Peyer's patch (tissue), 4 donors: Measurements from ENCODE around the gene METTL2A. TPM values are rescaled to one million over a fixed set of nuclear protein-coding genes. Genes with fewer than 3 reads are reported as not detected.
"Not testable (repeated sequence)": the region's sequence is repeated elsewhere in the genome, so short reads cannot be mapped to it uniquely, and the experiment has no call there.

Experiments
- DNase-seq, 3 donors: peaks; one replicate each; pipeline ENCODE4 v3.0.0-alpha.2; 2017 to 2019
- H3K27ac ChIP-seq, 4 donors: fragments of 200-600 bp; sonication (generic); one replicate each; pipeline ENCODE4 v1.5.1; 2016 to 2019
- H3K27me3 ChIP-seq, 2 donors: fragments of 200-600 bp; sonication (generic); one replicate each; pipeline ENCODE4 v1.5.1; 2019
- H3K36me3 ChIP-seq, 3 donors: fragments of 200-600 bp; sonication (generic); one replicate each; pipeline ENCODE4 v1.5.1; 2016 to 2019
- H3K4me1 ChIP-seq, 4 donors: fragments of 200-600 bp; sonication (generic); one replicate each; pipeline ENCODE4 v1.5.1; 2016 to 2019
- H3K4me3 ChIP-seq, 4 donors: fragments of 200-600 bp; sonication (generic); 1 replicate in 3 of 4; 2 replicates in 1 of 4; pipeline ENCODE4 v1.5.1; 2016 to 2019; ENCODE audit warnings: mild to moderate bottlenecking in 1 of 4
- H3K9me3 ChIP-seq, 4 donors: fragments of 200-600 bp; sonication (generic); one replicate each; pipeline ENCODE4 v1.5.1; 2016 to 2019; ENCODE audit warnings: mild to moderate bottlenecking in 1 of 4
- POLR2A ChIP-seq, 2 donors: fragments of 450-650 bp; IDR thresholded peaks; one replicate each; pipeline ENCODE4 v1.5.1; 2017; ENCODE audit warnings: antibody characterized with exemption in 2 of 2, mild to moderate bottlenecking in 2 of 2, moderate library complexity in 2 of 2
- small RNA-seq, 2 donors: library from RNA; depleted of rRNA; stranded (forward); fragments of <200 nt; gene quantifications; one replicate each; pipeline ENCODE3, GENCODE V24; 2016
- total RNA-seq, 4 donors: library from RNA; depleted of rRNA; stranded (reverse); fragments of >200 nt; gene quantifications; one replicate each; pipeline ENCODE4 v1.1.0, GENCODE V29; 2016
- TF ChIP-seq, protein P1 (sequence below), 6 experiments: fragments of 450-650 bp in 4 of 6; fragments of 200-600 bp in 2 of 6; sonication (generic) in 1 of 6; IDR thresholded peaks; one replicate each; pipeline ENCODE4 v1.5.1; 2017 to 2019; ENCODE audit warnings: antibody characterized with exemption in 6 of 6, mild to moderate bottlenecking in 3 of 6, moderate library complexity in 1 of 6

METTL2A gene
- total RNA-seq, 4 donors from 2014 or later, result 10.0 to 18.2 (median 14.9) TPM

DNA sequence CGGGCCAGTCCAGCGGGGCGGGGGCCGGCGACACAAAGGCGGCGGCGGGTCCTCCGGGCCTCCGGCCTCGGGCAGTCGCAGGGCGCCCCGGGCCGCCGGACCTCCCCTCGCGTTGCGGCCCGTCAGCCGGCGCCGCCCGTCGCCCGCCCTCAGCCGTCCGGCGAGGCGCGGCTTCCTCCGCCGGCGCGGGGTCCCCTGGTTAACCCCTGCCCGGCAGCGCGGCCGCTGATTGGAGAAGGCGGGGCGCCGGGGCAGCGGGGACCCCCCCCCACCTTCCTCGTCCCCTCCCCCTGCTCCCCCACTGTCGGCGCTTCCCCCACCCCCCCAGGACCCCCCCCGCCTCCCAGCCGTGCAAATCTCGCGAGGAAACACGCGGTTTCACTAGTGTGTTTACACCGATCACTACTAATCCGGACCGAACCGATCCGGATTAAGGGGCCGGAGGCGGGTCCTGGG lies 54.8 kb downstream of the METTL2A start, which contains the start of gene TLK2:
TSS of gene TLK2 (plus strand) at position 402 of the 456 bp plus-strand sequence. CDS start 2,301 bp downstream, outside the sequence.
- peak within 1 kb of the TSS; percentile 93 to 98 (median 97) for H3K27ac ChIP-seq

DNA sequence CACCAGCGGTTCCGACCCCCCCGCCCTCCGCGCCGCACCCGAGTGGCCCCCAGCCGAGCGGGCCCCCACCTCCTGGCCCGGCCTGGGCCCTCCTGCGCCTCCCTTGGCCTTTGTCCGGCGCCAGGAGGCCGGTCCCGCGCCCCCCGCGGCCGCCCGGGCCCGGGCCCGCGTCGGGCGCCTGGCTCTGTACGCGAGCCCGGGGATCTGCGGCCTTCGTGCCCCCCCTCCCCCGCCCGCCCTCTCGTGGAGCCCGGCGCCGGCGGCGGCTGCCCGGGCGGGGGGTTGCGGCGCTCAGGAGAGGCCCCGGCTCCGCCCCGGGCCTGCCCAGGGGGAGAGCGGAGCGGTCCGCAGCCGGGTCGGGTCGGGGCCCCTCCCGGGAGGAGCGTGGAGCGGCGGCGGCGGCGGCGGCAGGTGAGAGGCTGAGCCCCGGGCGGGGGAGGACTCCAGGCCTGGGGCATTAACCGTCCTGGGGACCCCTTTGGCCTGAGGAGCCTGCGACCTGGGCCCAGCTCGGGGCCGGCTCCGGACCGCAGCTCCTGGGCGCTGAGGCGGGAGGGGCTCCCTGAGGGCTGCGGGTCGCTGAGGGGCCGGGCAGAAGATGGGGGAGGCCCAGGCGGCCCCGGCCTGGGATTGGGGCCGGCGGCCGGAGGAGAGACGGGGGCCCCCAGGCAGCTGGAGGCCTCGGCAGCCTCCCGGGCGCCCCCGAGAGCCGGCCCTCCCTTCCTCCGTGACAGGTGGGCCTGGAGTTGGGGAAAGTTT lies 55.4 kb downstream of the METTL2A start:
- peaks cover 0 to 33% (median 3%) of the 10 kb centered on the region in 4 donors for H3K4me1 ChIP-seq
- peak in 2 of 3 donors; percentile 57 to 68 for DNase-seq

More for the DNA sequence above, 54.8 kb downstream of the METTL2A start, which contains the start of gene TLK2:
- H3K4me3 ChIP-seq, result peak within 1 kb of the TSS; percentile 82 to 99 (median 92)
- peak in 1 of 2 donors; percentile 58 for TF ChIP-seq POLR2A (IDR thresholded peaks at IDR 0.05)
- TF ChIP-seq, protein P1, sequence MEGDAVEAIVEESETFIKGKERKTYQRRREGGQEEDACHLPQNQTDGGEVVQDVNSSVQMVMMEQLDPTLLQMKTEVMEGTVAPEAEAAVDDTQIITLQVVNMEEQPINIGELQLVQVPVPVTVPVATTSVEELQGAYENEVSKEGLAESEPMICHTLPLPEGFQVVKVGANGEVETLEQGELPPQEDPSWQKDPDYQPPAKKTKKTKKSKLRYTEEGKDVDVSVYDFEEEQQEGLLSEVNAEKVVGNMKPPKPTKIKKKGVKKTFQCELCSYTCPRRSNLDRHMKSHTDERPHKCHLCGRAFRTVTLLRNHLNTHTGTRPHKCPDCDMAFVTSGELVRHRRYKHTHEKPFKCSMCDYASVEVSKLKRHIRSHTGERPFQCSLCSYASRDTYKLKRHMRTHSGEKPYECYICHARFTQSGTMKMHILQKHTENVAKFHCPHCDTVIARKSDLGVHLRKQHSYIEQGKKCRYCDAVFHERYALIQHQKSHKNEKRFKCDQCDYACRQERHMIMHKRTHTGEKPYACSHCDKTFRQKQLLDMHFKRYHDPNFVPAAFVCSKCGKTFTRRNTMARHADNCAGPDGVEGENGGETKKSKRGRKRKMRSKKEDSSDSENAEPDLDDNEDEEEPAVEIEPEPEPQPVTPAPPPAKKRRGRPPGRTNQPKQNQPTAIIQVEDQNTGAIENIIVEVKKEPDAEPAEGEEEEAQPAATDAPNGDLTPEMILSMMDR (IDR thresholded peaks at IDR 0.05), result no peak
- DNase-seq, result peak; percentile 81 to 91 (median 81)
- H3K9me3 ChIP-seq, result no peaks in the 10 kb centered on the region
- no peaks in the 10 kb centered on the region for H3K27me3 ChIP-seq
- H3K36me3 ChIP-seq, result peaks cover 0 to 4% (median 0%) of the 10 kb centered on the region in 3 donors
- H3K4me1 ChIP-seq, result peaks cover 0 to 39% (median 3%) of the 10 kb centered on the region in 4 donors

DNA sequence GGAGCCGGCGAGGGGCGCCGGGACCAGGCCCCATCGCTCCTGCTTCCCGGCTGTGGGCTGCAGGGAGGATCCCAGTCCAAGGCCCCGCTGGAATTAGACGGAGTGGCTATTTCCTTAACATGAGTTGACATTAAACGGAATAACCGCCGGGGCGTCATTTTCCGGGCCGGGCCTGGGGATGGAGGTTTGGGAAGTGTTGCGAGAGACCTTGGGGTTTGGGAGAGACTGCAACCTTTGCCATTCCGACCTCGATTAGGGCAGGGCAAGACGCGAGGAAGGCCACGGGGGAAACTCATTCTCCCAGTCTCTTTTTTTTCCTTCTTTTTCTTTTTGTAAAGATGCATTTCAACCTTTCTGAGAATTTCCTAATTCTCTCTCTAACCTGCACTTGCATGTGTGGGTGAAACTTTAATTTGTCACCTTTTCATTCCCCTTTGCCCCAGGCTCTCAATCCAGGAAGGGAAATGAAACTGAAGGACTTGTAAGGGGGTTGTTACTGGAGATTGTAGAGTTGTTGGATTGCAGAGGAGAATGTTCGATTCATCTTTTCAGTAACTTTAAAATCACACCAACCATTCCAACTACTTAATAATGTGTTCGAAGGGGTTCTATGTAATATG lies 56.1 kb downstream of the METTL2A start:
- H3K4me1 ChIP-seq, result peaks cover 0 to 36% (median 3%) of the 10 kb centered on the region in 4 donors
- peak; percentile 20 to 58 (median 57) for DNase-seq

More for the DNA sequence above, 55.4 kb downstream of the METTL2A start:
- not testable (repeated sequence) for H3K36me3 ChIP-seq, H3K27me3 ChIP-seq, H3K9me3 ChIP-seq
- peak overlapping the region; percentile 82 to 99 (median 92) for H3K4me3 ChIP-seq
- peak overlapping the region; percentile 93 to 98 (median 97) for H3K27ac ChIP-seq
- peak in 1 of 2 donors; percentile 17 for TF ChIP-seq POLR2A (IDR thresholded peaks at IDR 0.05)

DNA sequence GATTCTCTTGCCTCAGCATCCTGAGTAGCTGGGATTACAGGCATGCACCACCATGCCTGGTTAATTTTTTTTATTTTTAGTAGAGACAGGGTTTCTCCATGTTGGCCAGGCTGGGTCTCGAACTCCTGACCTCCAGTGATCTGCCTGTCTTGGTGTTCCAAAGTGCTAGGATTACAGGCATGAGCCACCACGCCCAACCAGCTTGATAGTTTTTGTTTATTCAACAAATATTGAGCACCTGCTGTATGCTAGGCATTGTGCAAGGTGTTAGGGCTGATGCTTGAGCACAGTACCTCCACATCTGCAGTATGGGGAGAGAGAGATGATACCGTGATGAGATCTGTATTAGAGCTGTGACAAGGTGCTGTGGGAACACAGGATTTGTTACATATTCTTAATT lies 58.9 kb downstream of the METTL2A start:
- H3K4me3 ChIP-seq, DNase-seq, H3K9me3 ChIP-seq, H3K27me3 ChIP-seq, H3K27ac ChIP-seq, H3K36me3 ChIP-seq: not testable (repeated sequence)
- H3K4me1 ChIP-seq, result peaks cover 0 to 37% (median 2%) of the 10 kb centered on the region in 4 donors

More for the DNA sequence above, 56.1 kb downstream of the METTL2A start:
- peak overlapping the region; percentile 93 to 98 (median 97) for H3K27ac ChIP-seq
- H3K4me3 ChIP-seq, result peak overlapping the region; percentile 82 to 99 (median 92)
- H3K27me3 ChIP-seq, H3K36me3 ChIP-seq, H3K9me3 ChIP-seq: not testable (repeated sequence)

DNA sequence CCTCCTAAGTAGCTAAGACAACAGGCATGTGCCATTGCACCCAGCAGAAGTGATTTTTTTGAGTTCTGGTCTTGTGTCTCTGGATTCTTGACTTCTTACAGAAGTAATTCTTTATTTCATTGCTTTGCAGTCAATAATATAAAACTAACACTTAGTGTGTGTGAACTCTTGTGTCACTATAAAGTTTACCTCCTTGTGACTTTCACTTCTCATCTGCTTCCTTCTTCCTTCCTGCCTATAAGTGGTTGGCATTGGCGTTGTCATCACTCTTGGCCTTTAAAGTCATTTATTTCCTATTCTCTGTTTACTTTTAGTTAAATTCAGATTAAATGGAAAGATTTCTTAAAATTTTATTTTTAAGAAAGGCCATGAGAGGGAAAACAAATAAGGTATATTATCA lies 67.3 kb downstream of the METTL2A start:
- DNase-seq, H3K27me3 ChIP-seq, H3K9me3 ChIP-seq, H3K36me3 ChIP-seq, H3K4me1 ChIP-seq, H3K27ac ChIP-seq, H3K4me3 ChIP-seq: not testable (repeated sequence)

DNA sequence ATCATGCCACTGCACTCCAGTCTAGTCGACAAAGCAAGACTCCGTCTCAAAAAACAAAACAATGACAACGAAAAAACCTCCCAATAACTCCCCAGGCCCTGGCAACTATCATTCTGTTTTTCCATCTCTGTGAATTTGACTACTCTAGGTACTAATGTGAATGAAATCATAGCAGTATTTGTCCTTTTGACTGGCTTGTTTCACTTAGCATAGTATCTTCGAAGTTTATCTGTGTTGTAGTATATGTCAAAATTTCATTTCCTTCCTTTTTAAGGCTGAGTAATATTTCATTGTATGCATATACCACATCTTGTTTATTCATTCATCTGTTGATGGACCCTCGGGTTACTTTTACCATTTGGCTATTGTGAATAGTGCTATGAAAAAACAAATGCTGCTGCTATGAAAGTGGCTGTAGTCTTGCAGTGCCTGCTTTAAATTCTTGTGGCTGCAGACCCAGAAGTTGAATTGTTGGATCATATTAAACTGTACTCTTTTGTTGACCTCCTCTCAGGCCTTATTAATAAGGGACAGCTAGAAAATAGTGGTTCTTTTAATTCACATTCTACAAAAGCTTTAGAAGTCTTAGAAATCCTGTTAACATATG lies 69.5 kb downstream of the METTL2A start:
- not testable (repeated sequence) for H3K36me3 ChIP-seq, H3K27me3 ChIP-seq, H3K9me3 ChIP-seq, H3K27ac ChIP-seq, H3K4me3 ChIP-seq, H3K4me1 ChIP-seq, DNase-seq

DNA sequence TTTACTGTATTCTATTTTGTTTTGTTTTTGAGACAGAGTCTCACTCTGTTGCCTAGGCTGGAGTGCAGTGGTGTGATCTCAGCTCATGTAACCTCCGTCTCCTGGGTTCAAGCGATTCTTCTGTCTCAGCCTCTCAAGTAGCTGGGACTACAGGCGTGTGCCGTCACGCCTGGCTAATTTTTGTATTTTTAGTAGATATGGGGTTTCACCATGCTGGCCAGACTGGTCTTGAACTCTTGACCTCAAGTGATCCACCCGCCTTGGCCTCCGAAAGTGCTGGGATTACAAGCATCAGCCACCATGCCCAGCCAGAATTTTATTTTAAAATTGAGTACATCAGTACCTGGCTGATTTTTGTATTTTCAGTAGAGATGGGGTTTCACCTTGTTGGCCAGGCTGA lies 70.4 kb downstream of the METTL2A start:
- H3K27me3 ChIP-seq, H3K4me1 ChIP-seq, H3K36me3 ChIP-seq, H3K4me3 ChIP-seq, H3K9me3 ChIP-seq, H3K27ac ChIP-seq, DNase-seq: not testable (repeated sequence)

DNA sequence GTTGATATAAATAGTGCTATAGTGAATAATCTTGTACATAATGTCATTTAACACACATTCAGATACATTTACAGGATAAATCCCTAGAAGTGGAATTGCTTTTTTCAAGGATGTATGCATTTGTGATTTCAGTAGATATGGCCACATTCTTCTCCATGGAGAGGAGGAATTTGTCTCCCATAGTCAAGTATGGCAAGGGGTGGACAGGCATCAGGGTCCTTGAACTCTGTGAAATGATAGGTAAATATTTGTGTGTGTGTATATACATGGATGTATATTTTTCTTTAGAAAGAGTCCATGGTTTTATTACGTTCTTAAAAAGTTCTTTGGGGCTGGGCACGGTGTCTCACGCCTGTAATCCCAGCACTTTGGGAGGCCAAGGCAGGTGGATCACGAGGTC lies 72.6 kb downstream of the METTL2A start:
- H3K27ac ChIP-seq, DNase-seq, H3K4me1 ChIP-seq, H3K9me3 ChIP-seq, H3K27me3 ChIP-seq, H3K4me3 ChIP-seq, H3K36me3 ChIP-seq: not testable (repeated sequence)

DNA sequence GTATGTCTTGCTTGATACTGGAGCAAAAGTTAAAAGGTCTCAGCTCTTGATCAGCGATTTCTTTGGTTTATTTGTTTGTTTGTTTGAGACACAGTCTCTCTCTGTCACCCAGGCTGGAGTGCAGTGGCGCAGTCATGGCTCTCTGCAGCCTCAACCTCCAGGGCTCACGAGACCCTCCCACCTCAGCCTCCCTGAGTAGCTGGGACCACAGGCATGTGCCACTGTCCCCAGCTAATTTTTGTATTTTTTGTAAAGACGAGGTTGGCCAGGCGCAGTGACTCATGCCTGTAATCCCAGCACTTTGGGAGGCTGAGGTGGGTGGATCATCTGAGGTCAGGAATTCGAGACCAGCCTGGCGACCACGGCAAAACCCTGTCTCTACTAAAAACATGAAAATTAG lies 75.1 kb downstream of the METTL2A start:
- DNase-seq, H3K9me3 ChIP-seq, H3K27me3 ChIP-seq, H3K36me3 ChIP-seq, H3K4me3 ChIP-seq, H3K4me1 ChIP-seq, H3K27ac ChIP-seq: not testable (repeated sequence)

Small RNAs within 50 kb of the gene (small RNA-seq; reads per million reads assigned to genes)
- gene RNU7-52P, result 0 reads per million in 2 donors

Other genes with a start within 250 kb of the METTL2A start
- not detected for gene EFCAB3, start 43.3 kb upstream of the METTL2A start, total RNA-seq
- gene TLK2, start 54.9 kb downstream of the METTL2A start, total RNA-seq, result 10 to 100 TPM; 33.8 to 65.2 (median 49.3) TPM
- gene MRC2, start 203.8 kb downstream of the METTL2A start, total RNA-seq, result 10 to 100 TPM in 2 of 4 donors, 1 to 10 TPM in 2; 9.0 to 33.8 (median 14.6) TPM